HepG2 (cell line): ENCODE measurements around the gene TTC6. TPM values are rescaled to one million over a fixed set of nuclear protein-coding genes. Genes with fewer than 3 reads are reported as not detected.
A peak's percentile ranks its signal among the peaks of the same experiment; 100 is the strongest.

Source experiments
- ATF2 ChIP-seq: sonication (generic); formaldehyde crosslinking; IDR thresholded peaks from 2 replicates; pipeline ENCODE4 v1.4.0; 2020; ENCODE audit warnings: missing genetic modification reagents
- NFATC3 ChIP-seq: sonication (generic); formaldehyde crosslinking; IDR thresholded peaks from 2 replicates; pipeline ENCODE4 v1.5.1; 2020; ENCODE audit warnings: mild to moderate bottlenecking, missing genetic modification reagents
- SAFB2 ChIP-seq: sonication (generic); formaldehyde crosslinking; IDR thresholded peaks from 2 replicates; pipeline ENCODE4 v1.5.1; 2020; ENCODE audit warnings: missing genetic modification reagents, low read depth, mild to moderate bottlenecking, borderline replicate concordance
- ZNF136 ChIP-seq: sonication (generic); formaldehyde crosslinking; IDR thresholded peaks from 2 replicates; pipeline ENCODE4 v1.8.1; 2022; ENCODE audit warnings: low read depth, mild to moderate bottlenecking, moderate library complexity, missing genetic modification reagents
- ZNF24 ChIP-seq: fragments of 450-650 bp; IDR thresholded peaks from 2 replicates; pipeline ENCODE4 v1.6.1; 2017; ENCODE audit warnings: antibody characterized with exemption, mild to moderate bottlenecking
- polyA plus RNA-seq, 8 experiments: library from polyadenylated mRNA; depleted of rRNA in 3 of 8; stranded (reverse) in 7 of 8; unstranded in 1 of 8; fragments of >200 nt; fragmentation: Illumina TruSeq in 4 of 8; extraction: Trizol in 4 of 8; gene quantifications; 2 replicates each; pipeline versions ENCODE4 v1.2.1 to v1.2.3, GENCODE V29; 2011 to 2016; ENCODE audit warnings: low read depth in 4 of 8, missing spikeins in 1 of 8, mixed read lengths in 1 of 8; ENCODE audit not compliant: insufficient read depth in 1 of 8
- total RNA-seq, 5 experiments: library from RNA; depleted of rRNA; stranded (reverse); fragments of >200 nt; fragmentation: Illumina TruSeq; extraction: Trizol; gene quantifications; 2 replicates each; pipeline ENCODE4 v1.2.3, GENCODE V29; 2016; ENCODE audit warnings: low read depth in 1 of 5
- TF ChIP-seq, protein P1 (sequence below), 2 experiments: sonication (generic) in 1 of 2; formaldehyde crosslinking in 1 of 2; IDR thresholded peaks; 2 replicates each; pipeline versions ENCODE4 v1.4.0 to v1.6.1; 2016 to 2020; ENCODE audit warnings: borderline replicate concordance in 1 of 2, low read depth in 1 of 2, mild to moderate bottlenecking in 1 of 2, missing genetic modification reagents in 1 of 2

The TTC6 gene
- total and polyA plus RNA-seq, 2 of the 13 experiments (the other 11 are each of a cell fraction or from before 2014, with no cell fraction given) = 9.3 to 27.4 TPM

DNA sequence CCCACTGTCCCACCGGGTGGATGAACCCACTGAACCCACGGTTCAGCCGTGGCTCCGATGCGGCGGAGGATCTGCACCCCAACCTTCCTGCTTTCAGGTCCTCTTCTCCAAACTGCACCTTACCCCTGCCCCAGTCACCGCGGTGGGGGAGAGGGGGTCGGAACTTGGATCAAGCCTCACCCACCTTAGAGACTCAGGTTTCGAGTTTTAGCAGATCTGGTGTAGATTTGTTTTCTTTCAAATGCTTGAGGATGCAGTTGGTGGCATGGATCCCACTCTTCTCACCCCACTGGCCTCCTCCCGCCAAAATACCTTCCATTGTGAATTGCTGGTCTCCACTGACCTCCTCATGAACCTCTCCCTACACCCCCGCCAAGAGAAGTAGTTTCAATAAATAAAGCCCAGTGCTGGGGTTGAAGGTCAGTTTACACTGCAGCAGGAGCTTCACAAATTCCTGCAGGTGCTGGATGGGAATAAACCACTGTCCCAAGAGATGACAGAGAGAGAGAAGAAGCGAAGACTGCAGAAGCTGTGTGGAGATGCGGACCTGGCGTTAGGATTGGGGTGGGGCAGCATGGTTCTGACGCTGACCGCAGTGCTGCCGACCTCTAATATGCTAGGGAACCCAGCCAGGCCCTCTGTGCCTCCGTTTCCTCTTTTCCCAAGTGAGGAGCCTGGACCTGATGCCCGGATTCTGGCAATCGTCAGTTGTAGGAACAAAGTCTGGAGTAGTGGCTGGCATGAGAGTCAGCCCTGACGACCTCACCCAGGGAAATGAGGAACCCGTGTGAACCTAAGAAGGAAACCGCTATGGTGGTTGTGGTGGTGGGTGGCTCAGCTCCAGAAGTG, 7.4 kb downstream of the TTC6 start (continued):
- TF ChIP-seq, protein P1, sequence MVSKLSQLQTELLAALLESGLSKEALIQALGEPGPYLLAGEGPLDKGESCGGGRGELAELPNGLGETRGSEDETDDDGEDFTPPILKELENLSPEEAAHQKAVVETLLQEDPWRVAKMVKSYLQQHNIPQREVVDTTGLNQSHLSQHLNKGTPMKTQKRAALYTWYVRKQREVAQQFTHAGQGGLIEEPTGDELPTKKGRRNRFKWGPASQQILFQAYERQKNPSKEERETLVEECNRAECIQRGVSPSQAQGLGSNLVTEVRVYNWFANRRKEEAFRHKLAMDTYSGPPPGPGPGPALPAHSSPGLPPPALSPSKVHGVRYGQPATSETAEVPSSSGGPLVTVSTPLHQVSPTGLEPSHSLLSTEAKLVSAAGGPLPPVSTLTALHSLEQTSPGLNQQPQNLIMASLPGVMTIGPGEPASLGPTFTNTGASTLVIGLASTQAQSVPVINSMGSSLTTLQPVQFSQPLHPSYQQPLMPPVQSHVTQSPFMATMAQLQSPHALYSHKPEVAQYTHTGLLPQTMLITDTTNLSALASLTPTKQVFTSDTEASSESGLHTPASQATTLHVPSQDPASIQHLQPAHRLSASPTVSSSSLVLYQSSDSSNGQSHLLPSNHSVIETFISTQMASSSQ (IDR thresholded peaks at IDR 0.05; ENCODE audit: low read depth) = peak; percentile 71
- TF ChIP-seq, protein P1 (CRISPR knock-in tag; IDR thresholded peaks at IDR 0.05; ENCODE audit: borderline replicate concordance) = peak; percentile 82; the same call in 1 of the 2 replicates
- TF ChIP-seq ZNF136 (CRISPR knock-in tag) (peak; percentile 97), ZNF24 (no peak), ATF2 (no peak), SAFB2 (CRISPR knock-in tag) (no peak), NFATC3 (CRISPR knock-in tag) (peak; percentile 96; the same call in 1 of the 2 replicates)
